SK-MEL-5 (cell line): Measurements from ENCODE around the gene CACNA1H. TPM values are rescaled to one million over a fixed set of nuclear protein-coding genes. Genes with fewer than 3 reads are reported as not detected.

Source experiments
- DNase-seq: peaks from one replicate; pipeline ENCODE4 v3.0.0-alpha.2; 2016; ENCODE audit warnings: low read depth, low spot score
- in situ Hi-C: cut with HindIII; loops from 2 replicates; pipeline ENCODE4 v1.10.0; 2016; ENCODE audit warnings: low sequenced_read_pairs, high pct_unique_total_duplicates, low pct_unique_long_range_greater_than_20kb
- total RNA-seq: library from RNA; depleted of rRNA; stranded (reverse); fragments of >200 nt; shearing (Covaris generic); gene quantifications from 2 replicates; pipeline ENCODE4 v1.2.3, GENCODE V29; 2014

The CACNA1H gene
- total RNA-seq, 1 experiment from 2014 or later: 17.6 TPM

GRCh38 chr16:1163567-1164055, 10.7 kb downstream of the CACNA1H start:
- no peak for DNase-seq

DNA sequence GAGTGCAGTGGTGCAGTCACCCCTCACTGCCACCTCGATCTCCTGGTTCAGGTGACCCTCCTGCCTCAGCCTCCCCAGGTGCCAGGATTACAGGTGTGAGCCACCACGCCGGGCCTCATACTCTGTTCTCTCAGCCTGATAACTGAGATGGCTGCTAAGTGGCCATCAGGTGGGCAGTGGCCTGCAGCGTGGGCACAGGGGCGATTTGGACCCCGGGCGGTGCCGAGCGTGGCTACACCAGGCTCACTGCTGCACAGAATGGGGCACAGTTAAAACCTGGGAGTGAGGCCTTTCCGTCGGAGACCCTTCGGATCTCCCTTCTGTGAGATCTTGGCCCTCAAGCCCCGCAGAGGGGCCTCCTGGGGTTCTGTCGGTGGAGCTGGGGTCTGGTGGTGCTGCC, 11.5 kb downstream of the CACNA1H start:
- no peak for DNase-seq
- in situ Hi-C loops: no loop called here

More at GRCh38 chr16:1163567-1164055, 10.7 kb downstream of the CACNA1H start:
- in situ Hi-C loops: no loop called here

GRCh38 chr16:1164975-1165374, 12.1 kb downstream of the CACNA1H start:
- in situ Hi-C loops: no loop called here
- no peak for DNase-seq

GRCh38 chr16:1165511-1165910, 12.6 kb downstream of the CACNA1H start:
- in situ Hi-C loops: no loop called here
- DNase-seq: no peak

- in situ Hi-C loops: no loop called here
- DNase-seq: no peak
Observed at GRCh38 chr16:1167276-1168107, 14.6 kb downstream of the CACNA1H start.

- in situ Hi-C loops: no loop called here
Observed at GRCh38 chr16:1168837-1169236, 15.9 kb downstream of the CACNA1H start.

DNA sequence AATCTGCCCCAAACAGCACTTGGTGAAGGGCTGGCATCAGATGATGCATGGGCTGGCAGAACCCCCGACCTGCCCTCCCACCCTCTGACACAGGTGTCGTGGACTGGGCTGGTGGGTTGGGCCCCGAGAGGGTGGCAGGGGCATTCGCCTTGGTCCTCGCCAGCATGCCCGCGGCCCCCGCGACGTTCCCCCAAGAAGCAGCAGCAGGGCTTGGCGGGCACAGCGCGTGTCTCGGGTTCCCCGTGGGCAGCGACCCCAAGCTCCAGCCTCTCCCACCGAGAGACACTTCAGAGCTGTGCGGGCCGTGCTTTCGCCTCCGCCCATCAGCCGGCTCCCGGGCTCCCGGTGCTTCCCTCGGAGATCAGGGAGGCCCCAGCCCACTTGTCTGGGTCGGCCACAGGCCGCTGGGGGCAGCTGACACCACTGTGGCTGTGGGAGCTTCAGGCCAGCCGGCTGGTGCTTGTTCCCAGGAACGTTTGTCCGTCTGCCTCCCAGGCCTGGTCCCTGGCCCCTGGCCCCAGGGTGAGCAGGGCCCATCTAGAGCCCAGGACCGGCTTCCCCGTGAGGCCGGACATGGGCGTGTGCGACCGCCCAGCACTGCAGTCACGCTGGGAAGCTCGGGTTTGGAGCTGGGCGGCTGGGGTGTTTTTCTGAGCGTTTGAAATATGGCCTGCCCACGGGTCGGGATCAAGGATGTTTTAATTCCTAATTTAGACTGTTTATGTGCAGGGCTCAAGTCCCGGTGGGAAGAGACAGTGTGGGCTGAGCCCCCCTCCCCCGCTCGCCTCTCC, 16.6 kb downstream of the CACNA1H start:
- DNase-seq: no peak
- in situ Hi-C loops: no loop called here

More at GRCh38 chr16:1168837-1169236, 15.9 kb downstream of the CACNA1H start:
- DNase-seq: no peak

DNA sequence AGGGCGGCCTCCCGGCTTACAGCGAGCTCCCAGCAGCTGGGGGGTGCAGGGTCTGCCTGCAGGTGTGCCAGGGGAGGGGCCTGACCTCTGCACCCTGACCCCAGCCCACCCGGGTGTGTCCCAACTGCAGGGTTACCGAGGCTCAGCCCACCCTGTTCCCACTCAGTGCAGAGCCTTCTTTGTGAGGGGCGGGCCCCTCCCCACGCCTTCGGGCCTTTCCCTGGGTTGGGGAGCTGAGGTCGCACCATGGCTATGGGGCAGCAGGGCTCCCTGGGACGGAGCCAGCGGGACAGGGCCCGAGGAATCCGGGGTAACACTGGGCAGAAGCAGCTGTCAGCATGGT, 17.1 kb downstream of the CACNA1H start:
- no peak for DNase-seq
- in situ Hi-C loops: no loop called here

- DNase-seq: no peak
- in situ Hi-C loops: no loop called here
Observed at GRCh38 chr16:1171001-1171400, 18.1 kb downstream of the CACNA1H start.

DNA sequence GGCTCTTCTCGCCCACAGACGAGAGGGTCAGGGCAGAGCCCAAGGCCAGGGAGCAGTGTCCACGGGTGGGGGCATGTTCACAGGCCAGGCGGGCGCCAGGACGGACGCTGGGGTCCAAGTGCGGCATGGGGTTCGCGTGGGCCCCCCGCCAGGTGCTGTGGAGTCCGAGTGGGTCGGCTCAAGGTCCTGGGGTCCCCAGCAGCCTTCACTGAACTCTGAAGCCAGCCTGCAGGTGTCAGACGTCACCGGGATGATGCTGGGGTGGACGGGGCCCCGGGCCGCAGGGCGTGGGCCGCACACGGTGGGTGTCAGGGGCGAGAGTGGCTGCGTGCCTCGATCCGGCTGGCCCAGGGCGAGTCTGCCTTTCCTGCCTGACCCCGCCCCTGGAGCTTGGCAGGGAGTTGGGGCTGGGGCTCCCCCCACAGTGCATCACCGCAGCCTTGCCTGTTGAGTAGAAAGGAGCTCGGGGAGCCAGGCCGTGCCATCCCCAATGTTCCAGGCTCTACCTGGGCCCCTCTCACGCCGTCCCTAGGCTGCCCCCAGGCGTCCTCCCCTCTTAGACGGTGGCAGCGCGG, 19.0 kb downstream of the CACNA1H start:
- DNase-seq: no peak
- in situ Hi-C loops: no loop called here

DNA sequence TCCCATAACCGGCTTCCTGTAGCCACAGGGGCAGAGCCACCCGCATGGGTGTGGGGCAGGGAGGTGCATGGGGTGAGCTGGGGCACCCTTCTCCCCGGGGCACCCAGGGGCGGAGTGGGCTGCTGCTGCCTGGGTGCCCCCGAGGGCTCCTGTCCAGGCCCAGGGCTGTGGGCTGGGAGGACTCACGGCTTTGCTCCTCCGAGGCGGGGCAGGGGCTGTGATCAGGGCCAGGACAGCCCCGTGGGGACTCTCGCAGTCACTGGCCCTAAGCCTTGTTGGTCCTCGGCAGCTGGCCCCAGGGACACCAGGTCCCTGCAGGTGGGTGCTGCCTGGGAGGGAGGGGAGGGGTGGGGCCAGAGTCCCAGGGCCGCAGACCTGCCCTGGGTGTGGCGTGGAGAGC, 19.7 kb downstream of the CACNA1H start:
- in situ Hi-C loops: no loop called here
- DNase-seq: no peak

DNA sequence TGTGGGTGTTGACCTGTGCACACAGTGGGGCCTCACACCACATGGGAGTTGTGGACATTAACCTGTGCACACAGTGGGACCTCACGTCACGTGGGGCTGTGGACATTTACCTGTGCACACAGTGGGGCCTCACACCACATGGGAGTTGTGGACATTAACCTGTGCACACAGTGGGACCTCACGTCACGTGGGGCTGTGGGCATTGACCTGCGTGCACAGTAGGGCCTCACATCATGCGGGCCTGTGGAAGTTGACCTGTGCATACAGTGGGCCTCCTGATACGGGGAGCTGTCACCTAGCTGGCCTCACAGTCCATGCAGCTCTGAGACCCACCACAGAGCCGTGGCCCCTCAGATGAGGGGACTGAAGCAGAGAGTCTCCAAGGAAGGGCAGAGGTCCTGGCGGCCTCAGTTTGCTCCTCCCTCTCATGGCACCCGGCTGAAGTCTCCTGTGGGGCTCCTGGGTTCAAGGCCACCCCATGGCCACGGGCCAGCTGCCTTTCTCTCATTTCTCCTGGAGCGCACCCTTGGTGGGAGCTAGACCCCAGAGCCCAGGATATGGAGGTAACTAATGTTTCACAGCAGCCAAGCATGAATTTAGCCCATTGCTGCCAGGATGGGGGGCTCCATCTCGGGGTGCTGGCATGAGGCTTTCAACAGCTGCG, 21.0 kb downstream of the CACNA1H start:
- in situ Hi-C loops: no loop called here

DNA sequence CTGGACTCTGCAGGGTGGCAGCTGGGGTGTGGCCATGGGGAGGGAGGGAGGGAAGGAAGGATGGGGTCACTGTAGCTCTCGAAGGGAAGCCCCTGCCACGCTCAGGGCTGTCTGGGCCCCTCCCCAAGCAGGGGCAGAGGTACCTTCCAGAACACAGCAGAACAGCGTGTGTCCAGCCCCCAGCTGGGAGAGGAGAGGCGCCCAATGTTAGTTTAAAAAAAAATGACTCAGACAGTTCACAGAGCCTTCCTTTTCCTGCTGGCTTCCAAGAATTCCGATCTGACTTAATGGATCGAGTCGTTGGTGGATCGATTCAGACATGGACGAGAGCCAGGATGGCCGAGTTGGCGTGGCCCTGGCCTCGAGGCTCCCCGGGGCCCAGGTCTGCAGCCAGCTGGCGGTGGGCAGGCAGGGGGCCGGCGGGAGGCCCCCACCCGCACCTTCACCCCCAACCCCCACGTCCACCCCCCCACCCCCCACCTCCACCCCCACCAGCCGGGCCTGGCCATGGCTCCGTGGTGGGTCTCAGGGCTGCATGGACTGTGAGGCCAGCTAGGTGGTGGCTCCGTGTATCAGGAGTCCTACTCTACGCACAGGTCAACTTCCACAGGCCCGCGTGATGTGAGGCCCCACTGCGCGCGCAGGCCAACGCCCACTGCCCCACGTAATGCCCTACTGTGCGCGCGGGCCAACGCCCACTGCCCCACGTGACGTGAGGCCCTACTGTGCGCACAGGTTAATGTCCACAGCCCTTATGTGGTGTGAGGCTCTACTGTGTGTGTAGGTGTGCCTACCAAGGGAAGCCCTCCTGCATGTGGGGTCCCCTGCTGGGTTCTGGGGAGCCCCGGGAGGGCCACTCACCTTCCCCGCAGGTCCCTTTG, 21.8 kb downstream of the CACNA1H start:
- DNase-seq: no peak

More for the DNA sequence above, 21.0 kb downstream of the CACNA1H start:
- no peak for DNase-seq

DNA sequence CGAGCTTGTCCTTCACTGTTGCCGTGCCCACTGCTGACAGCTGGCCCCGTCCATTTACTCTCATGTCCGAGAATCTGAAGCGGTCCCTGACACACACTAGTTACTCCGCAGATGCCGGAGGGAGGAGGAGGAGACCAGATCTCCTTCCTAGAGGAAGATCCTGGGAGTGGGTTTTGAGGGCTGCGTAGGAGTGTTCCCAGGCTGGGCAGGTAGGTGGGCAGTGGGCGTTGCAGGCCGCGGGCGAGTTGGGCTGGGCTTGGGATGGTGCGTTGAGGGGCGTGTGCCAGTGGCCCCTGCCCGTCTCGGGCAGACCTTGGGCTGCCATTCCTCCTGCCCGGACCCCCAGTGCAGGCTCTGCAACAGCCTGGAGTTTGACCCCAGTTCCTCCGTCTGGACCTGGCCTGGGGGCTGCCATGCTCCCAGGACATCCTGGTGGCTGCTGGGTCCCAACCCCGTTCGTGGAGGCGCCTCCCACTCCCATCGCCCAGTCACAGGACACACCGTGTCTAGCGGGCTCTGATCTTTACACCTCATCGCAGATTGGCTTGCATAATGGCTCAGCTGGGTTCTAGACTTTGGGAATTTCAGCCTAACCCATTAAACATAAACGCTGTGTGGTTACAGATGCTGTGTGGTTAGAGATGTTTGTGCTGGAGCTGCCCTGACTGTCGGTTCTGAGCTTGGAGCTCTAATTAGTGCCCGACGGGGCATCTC, 22.8 kb downstream of the CACNA1H start:
- in situ Hi-C loops: no loop called here
- no peak for DNase-seq

More for the DNA sequence above, 21.8 kb downstream of the CACNA1H start:
- in situ Hi-C loops: no loop called here

GRCh38 chr16:1176280-1176897, 23.5 kb downstream of the CACNA1H start:
- DNase-seq: no peak
- in situ Hi-C loops: no loop called here

GRCh38 chr16:1177053-1177452, 24.1 kb downstream of the CACNA1H start:
- in situ Hi-C loops: no loop called here
- DNase-seq: no peak
